DND-41 (cell line): ENCODE measurements around the gene TGM5.

Experiments
- CTCF ChIP-seq: IDR thresholded peaks from 2 replicates; pipeline ENCODE4 v1.5.1; 2012; ENCODE audit warnings: borderline replicate concordance, low read length, moderate library complexity, mild to moderate bottlenecking; ENCODE audit not compliant: poor library complexity, severe bottlenecking; ENCODE audit errors: extremely low read depth
- EZH2 ChIP-seq: IDR thresholded peaks from 3 replicates; pipeline ENCODE4 v1.6.1; 2012; ENCODE audit warnings: borderline replicate concordance, low read depth, mild to moderate bottlenecking, moderate library complexity, low read length, inconsistent platforms; ENCODE audit not compliant: severe bottlenecking

- TF ChIP-seq CTCF: no peak
- no peak for TF ChIP-seq EZH2
These were observed 45.6 kb upstream of the TGM5 start for GRCh38 chr15:43312378-43312777.
